CD4-positive, CD25-positive, alpha-beta regulatory T cell (primary cell): Measurements from ENCODE around the gene NDST1. TPM values are rescaled to one million over a fixed set of nuclear protein-coding genes. Genes with fewer than 3 reads are reported as not detected.

Experiments
- ATAC-seq, 2 donors: fragments of 150-1000 bp; cut with Tn5 transposase; one replicate each; pipeline ENCODE4 v1.10.0; 2021; ENCODE audit warnings: low read depth in 2 of 2, moderate number of reproducible peaks in 2 of 2, moderate library complexity in 1 of 2
- DNase-seq, 3 donors: peaks; one replicate each; pipeline versions ENCODE4 v3.0.0 to v3.0.0-alpha.2; 2012 to 2022; ENCODE audit warnings: mixed read lengths in 1 of 3
- H3K27ac ChIP-seq: one replicate; pipeline ENCODE4 v1.7.0; 2013; ENCODE audit warnings: mild to moderate bottlenecking, low read length; ENCODE audit not compliant: insufficient read depth, poor library complexity, severe bottlenecking
- H3K27me3 ChIP-seq: one replicate; pipeline ENCODE4 v1.7.0; 2013; ENCODE audit warnings: low read length; ENCODE audit not compliant: control insufficient read depth, insufficient read depth
- H3K36me3 ChIP-seq: one replicate; pipeline ENCODE4 v1.7.0; 2013; ENCODE audit warnings: mild to moderate bottlenecking, low read length, moderate library complexity; ENCODE audit not compliant: control insufficient read depth, insufficient read depth
- H3K4me1 ChIP-seq: 2 replicates; pipeline ENCODE4 v1.7.0; 2013; ENCODE audit warnings: mild to moderate bottlenecking, low read length; ENCODE audit not compliant: insufficient read depth, control insufficient read depth, poor library complexity, severe bottlenecking
- H3K4me3 ChIP-seq: one replicate; pipeline ENCODE4 v1.7.0; 2013; ENCODE audit warnings: low read depth, mild to moderate bottlenecking, low read length, moderate library complexity
- H3K9me3 ChIP-seq, 2 experiments: 1 replicate in 1 of 2; 2 replicates in 1 of 2; pipeline ENCODE4 v1.7.0; 2013; ENCODE audit warnings: low read length in 2 of 2, mild to moderate bottlenecking in 1 of 2, moderate library complexity in 1 of 2; ENCODE audit not compliant: control insufficient read depth in 2 of 2
- H3K27ac Mint-ChIP-seq, 3 donors: one replicate each; pipeline ENCODE4 v1.8.0; 2020 to 2022; ENCODE audit warnings: mild to moderate bottlenecking in 3 of 3, mixed read lengths in 3 of 3, moderate library complexity in 2 of 3
- H3K27me3 Mint-ChIP-seq: one replicate; pipeline ENCODE4 v1.8.0; 2022; ENCODE audit warnings: mild to moderate bottlenecking, mixed read lengths
- H3K36me3 Mint-ChIP-seq: one replicate; pipeline ENCODE4 v1.8.0; 2020; ENCODE audit warnings: mixed read lengths
- H3K4me1 Mint-ChIP-seq, 4 donors: one replicate each; pipeline ENCODE4 v1.8.0; 2020 to 2022; ENCODE audit warnings: mixed read lengths in 4 of 4, mild to moderate bottlenecking in 1 of 4
- H3K4me3 Mint-ChIP-seq, 4 donors: one replicate each; pipeline ENCODE4 v1.8.0; 2020 to 2022; ENCODE audit warnings: mild to moderate bottlenecking in 4 of 4, mixed read lengths in 4 of 4, moderate library complexity in 3 of 4
- H3K9me3 Mint-ChIP-seq, 7 donors: one replicate each; pipeline ENCODE4 v1.8.0; 2020 to 2022; ENCODE audit warnings: mixed read lengths in 7 of 7, mild to moderate bottlenecking in 3 of 7, moderate library complexity in 2 of 7
- polyA plus RNA-seq, 4 donors: library from polyadenylated mRNA; unstranded; fragments of 300-500 nt; fragmentation: Illumina TruSeq; gene quantifications; one replicate each; pipeline ENCODE4 v1.2.3, GENCODE V29; 2021
- total RNA-seq: library from RNA; stranded (reverse); gene quantifications from one replicate; pipeline ENCODE4 v1.2.3, GENCODE V29; 2022

The NDST1 gene
- total and polyA plus RNA-seq, 5 donors from 2014 or later: 2.4 TPM; not detected in 4

GRCh38 chr5:150530423-150530822 lies 22.5 kb downstream of the NDST1 start:
- Histone ChIP-seq H3K9me3 (no peaks in the 10 kb centered on the region), H3K27me3 (no peaks in the 10 kb centered on the region), H3K4me1 (no peaks in the 10 kb centered on the region), H3K4me3 (no peak overlapping the region), H3K36me3 (no peaks in the 10 kb centered on the region), H3K27ac (no peak overlapping the region)
- Mint-ChIP-seq H3K9me3 (no peaks in the 10 kb centered on the region), H3K27me3 (peaks cover 4% of the 10 kb centered on the region), H3K4me3 (no peak overlapping the region), H3K36me3 (no peaks in the 10 kb centered on the region), H3K27ac (peak overlapping the region in 1 of 3 donors; percentile 49), H3K4me1 (no peaks in the 10 kb centered on the region)
- ATAC-seq (no peak), DNase-seq (no peak)

GRCh38 chr5:150530951-150531588 lies 23.1 kb downstream of the NDST1 start:
- no peaks in the 10 kb centered on the region for H3K27me3 ChIP-seq
- H3K9me3 ChIP-seq: no peaks in the 10 kb centered on the region
- DNase-seq: no peak
- no peaks in the 10 kb centered on the region for H3K4me1 ChIP-seq
- peaks cover 4% of the 10 kb centered on the region for H3K27me3 Mint-ChIP-seq
- H3K27ac ChIP-seq: no peak overlapping the region
- no peaks in the 10 kb centered on the region for H3K36me3 Mint-ChIP-seq
- no peaks in the 10 kb centered on the region for H3K4me1 Mint-ChIP-seq
- H3K4me3 Mint-ChIP-seq: no peak overlapping the region
- H3K9me3 Mint-ChIP-seq: no peaks in the 10 kb centered on the region
- H3K4me3 ChIP-seq: no peak overlapping the region
- no peak overlapping the region for H3K27ac Mint-ChIP-seq
- no peak for ATAC-seq
- H3K36me3 ChIP-seq: no peaks in the 10 kb centered on the region

GRCh38 chr5:150531686-150532085 lies 23.8 kb downstream of the NDST1 start:
- DNase-seq (no peak), ATAC-seq (no peak)
- H3K27ac ChIP-seq: no peak overlapping the region
- no peaks in the 10 kb centered on the region for H3K36me3 ChIP-seq
- no peaks in the 10 kb centered on the region for H3K9me3 ChIP-seq
- no peak overlapping the region for H3K4me3 ChIP-seq
- H3K27me3 Mint-ChIP-seq: peaks cover 4% of the 10 kb centered on the region
- H3K9me3 Mint-ChIP-seq: no peaks in the 10 kb centered on the region
- no peaks in the 10 kb centered on the region for H3K27me3 ChIP-seq
- no peaks in the 10 kb centered on the region for H3K4me1 ChIP-seq
- no peaks in the 10 kb centered on the region for H3K36me3 Mint-ChIP-seq
- no peak overlapping the region for H3K27ac Mint-ChIP-seq
- no peaks in the 10 kb centered on the region for H3K4me1 Mint-ChIP-seq
- no peak overlapping the region for H3K4me3 Mint-ChIP-seq

- no peaks in the 10 kb centered on the region for H3K36me3 ChIP-seq
- H3K4me1 ChIP-seq: no peaks in the 10 kb centered on the region
- H3K27ac Mint-ChIP-seq: no peak overlapping the region
- peaks cover 4% of the 10 kb centered on the region for H3K27me3 Mint-ChIP-seq
- ATAC-seq (no peak), DNase-seq (no peak)
- H3K36me3 Mint-ChIP-seq: no peaks in the 10 kb centered on the region
- no peak overlapping the region for H3K4me3 Mint-ChIP-seq
- no peaks in the 10 kb centered on the region for H3K9me3 ChIP-seq
- H3K27ac ChIP-seq: no peak overlapping the region
- H3K4me1 Mint-ChIP-seq: no peaks in the 10 kb centered on the region
- no peak overlapping the region for H3K4me3 ChIP-seq
- H3K9me3 Mint-ChIP-seq: no peaks in the 10 kb centered on the region
- H3K27me3 ChIP-seq: no peaks in the 10 kb centered on the region
These were observed 24.2 kb downstream of the NDST1 start for GRCh38 chr5:150532151-150532550.

GRCh38 chr5:150532996-150533395 lies 25.1 kb downstream of the NDST1 start:
- Histone ChIP-seq H3K9me3 (no peaks in the 10 kb centered on the region), H3K27ac (no peak overlapping the region), H3K36me3 (no peaks in the 10 kb centered on the region), H3K27me3 (no peaks in the 10 kb centered on the region), H3K4me3 (no peak overlapping the region), H3K4me1 (no peaks in the 10 kb centered on the region)
- Mint-ChIP-seq H3K4me1 (no peaks in the 10 kb centered on the region), H3K27me3 (peaks cover 8% of the 10 kb centered on the region), H3K36me3 (no peaks in the 10 kb centered on the region), H3K4me3 (no peak overlapping the region), H3K27ac (no peak overlapping the region), H3K9me3 (peaks cover 0 to 3% (median 0%) of the 10 kb centered on the region in 7 donors)
- no peak for DNase-seq
- ATAC-seq: no peak

- ATAC-seq: no peak
- H3K36me3 Mint-ChIP-seq: no peaks in the 10 kb centered on the region
- no peak overlapping the region for H3K27ac Mint-ChIP-seq
These were observed 26.9 kb downstream of the NDST1 start for GRCh38 chr5:150534811-150535210.

GRCh38 chr5:150535611-150536010 lies 27.7 kb downstream of the NDST1 start:
- H3K4me1 ChIP-seq: no peaks in the 10 kb centered on the region
- no peak for DNase-seq
- no peaks in the 10 kb centered on the region for H3K36me3 ChIP-seq
- H3K27ac ChIP-seq: no peak overlapping the region
- no peaks in the 10 kb centered on the region for H3K9me3 ChIP-seq
- H3K4me1 Mint-ChIP-seq: no peaks in the 10 kb centered on the region
- no peak overlapping the region for H3K4me3 ChIP-seq
- no peaks in the 10 kb centered on the region for H3K27me3 ChIP-seq
- H3K27me3 Mint-ChIP-seq: peaks cover 8% of the 10 kb centered on the region
- H3K9me3 Mint-ChIP-seq: peaks cover 0 to 3% (median 0%) of the 10 kb centered on the region in 7 donors
- ATAC-seq: no peak
- no peak overlapping the region for H3K27ac Mint-ChIP-seq
- no peaks in the 10 kb centered on the region for H3K36me3 Mint-ChIP-seq
- no peak overlapping the region for H3K4me3 Mint-ChIP-seq

More at GRCh38 chr5:150534811-150535210, 26.9 kb downstream of the NDST1 start:
- Mint-ChIP-seq H3K9me3 (peaks cover 0 to 3% (median 0%) of the 10 kb centered on the region in 7 donors), H3K4me1 (no peaks in the 10 kb centered on the region), H3K4me3 (no peak overlapping the region), H3K27me3 (peaks cover 8% of the 10 kb centered on the region)
- Histone ChIP-seq H3K36me3 (no peaks in the 10 kb centered on the region), H3K27ac (no peak overlapping the region), H3K27me3 (no peaks in the 10 kb centered on the region), H3K4me1 (no peaks in the 10 kb centered on the region), H3K9me3 (no peaks in the 10 kb centered on the region), H3K4me3 (no peak overlapping the region)
- DNase-seq: no peak
